CD4-positive, alpha-beta T cell treated with Interleukin-15 for 1 hour (primary cell): ENCODE data around the gene IDUA.
"Not testable (repeated sequence)": the region's sequence is repeated elsewhere in the genome, so short reads cannot be mapped to it uniquely, and the experiment has no call there.

Source experiments
- DNase-seq: peaks from one replicate; pipeline ENCODE4 v3.0.0-alpha.2; 2020

Gene IDUA

DNA sequence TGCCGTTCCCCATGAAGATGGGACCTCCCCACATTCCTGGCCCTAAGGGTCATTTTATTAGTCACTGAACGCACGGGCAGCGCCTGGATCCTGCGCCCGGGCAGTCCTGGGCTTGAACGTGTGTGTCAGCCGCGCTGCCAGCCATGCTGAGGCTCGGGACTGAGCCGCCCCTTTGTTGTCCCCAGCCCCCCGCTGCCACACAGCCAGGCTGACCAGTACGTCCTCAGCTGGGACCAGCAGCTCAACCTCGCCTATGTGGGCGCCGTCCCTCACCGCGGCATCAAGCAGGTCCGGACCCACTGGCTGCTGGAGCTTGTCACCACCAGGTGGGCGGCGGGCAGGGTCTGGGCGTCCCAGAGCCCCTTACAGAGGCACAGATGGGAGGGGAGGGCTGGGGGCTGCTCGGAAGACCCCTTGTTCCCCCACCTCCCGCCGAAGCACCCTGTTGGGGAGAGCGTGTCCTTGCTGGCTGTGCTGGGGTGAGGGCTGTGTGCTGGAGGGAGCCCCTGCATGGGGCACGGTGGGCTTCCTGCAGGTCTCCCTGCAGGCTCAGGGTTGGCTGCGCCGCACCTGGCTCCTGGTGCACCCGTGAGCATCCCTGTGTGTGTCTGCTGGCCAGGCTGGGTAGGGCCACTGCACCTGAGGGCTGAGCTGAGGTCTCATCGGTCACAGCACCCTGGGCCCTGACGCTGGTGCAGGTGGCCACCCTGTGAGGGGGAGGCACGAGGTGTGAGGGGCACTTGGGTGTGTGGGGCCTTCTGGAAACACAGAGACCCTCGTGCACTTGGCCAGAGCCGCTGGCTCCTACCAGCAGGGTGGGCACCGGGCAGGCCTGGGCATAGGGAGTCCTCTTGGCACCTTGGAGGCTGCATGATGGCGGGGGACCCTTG, 1.0 kb downstream of the IDUA start:
- DNase-seq, result no peak

DNA sequence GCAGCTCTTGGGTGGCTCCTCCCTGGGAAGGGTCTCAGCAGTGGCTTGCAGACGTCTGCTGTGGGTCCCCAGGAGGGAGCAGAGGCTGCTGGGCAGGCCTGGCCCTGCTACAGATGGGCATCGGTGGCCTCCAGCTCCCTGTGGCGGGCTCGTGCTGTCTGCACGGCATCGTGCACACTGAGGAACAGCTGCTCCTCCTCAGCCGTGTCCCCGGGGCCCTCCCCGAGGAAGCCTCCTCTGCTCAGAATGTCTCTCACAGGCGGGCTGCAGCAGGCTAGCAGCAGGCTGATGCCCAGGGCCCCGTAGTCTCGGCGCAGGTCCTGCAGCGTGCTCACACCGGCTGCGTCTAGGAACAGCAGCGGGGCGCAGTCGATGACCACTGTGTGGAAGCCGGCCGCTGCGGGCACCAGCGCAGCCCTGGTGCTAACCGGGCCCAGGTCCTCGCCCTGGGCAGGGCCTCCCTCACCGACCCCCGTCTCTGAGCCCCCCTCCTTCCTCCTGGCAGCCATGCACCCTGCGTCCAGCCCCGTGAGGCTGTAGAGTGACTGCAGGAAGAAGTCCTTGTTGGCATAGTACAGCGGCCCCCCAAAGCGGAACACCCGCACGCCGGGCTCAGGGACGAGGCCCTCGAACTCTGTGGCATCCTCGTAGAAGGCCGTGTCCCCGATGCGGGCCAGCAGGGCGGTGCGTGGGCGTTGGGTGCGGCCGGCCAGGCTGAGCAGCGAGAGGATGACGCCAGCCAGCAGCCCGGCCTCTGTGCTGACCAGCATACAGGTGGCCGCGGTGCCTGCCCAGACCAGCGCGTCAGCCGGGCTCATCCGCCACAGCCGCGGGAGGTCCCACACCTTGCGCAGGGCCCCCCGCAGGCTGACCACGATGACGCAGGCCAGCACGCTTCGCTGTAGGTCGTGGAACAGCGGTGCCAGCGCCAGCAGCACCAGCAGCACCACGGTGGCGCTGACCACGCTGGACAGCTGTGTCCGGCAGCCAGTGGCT, 2.2 kb downstream of the IDUA start:
- DNase-seq, result no peak

DNA sequence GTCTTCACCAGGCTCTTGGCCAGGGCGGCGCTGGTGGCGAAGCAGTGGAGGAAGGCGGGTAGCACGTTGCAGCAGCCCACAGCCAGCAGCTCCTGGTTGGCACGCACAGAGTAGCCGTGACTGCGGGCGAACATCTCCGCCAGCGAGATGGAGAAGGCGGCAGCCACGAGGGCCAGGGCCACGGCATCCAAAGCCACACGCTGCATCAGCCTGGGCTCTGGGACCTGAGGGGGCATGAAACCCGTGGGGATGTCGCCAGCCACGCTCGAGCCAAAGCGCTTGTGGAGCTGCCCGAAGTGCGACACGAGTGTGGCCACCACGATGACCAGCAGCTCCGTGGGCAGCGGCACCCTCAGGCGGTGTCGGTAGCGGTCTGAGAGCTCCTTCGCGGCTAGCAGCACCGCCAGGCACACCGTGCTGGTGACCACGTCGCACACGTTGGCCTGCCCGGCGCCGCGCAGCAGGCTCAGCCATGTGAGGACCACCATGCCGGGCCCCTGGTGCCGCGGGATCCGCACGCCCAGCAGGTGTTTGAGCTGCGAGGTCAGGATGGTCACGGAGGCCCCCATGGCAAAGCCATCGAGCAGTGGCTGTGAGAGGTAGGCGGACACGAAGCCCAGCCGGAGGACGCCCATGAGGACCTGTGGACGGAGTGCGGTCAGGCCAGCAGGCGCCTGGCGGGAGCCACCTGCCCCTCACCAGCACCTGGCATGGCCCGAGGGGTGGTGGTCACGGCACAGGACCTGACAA, 3.1 kb downstream of the IDUA start:
- DNase-seq, result no peak

DNA sequence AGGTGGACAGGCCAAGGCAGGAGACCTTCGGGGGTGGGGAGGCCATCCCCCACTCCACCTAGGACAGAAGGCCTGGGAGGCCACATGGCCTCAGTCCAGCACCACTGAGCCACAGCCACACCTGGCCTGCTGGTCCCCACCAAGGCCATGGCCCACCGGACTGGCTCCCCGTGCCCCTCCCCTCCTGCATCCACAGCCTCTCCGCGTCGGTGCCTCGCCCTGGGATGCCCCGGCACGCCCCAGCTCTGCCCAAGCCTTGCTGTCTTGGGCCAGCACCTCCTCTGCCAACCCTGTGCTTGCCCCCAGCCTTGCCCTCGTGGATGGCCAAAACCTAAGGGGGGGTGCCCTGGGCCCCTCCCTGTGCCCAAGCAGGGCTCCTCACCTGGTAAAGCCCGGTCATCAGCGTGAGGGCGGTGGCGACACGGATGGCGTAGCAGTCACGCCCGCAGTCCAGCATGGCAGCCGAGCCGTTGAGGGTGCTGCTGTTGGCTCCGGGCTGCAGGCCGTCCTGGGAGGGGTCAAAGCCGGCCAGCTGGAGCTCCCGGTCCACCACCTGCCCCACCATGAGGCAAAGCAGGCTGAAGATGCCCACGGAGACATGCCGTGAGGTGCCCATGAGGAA, 4.0 kb downstream of the IDUA start:
- no peak for DNase-seq

DNA sequence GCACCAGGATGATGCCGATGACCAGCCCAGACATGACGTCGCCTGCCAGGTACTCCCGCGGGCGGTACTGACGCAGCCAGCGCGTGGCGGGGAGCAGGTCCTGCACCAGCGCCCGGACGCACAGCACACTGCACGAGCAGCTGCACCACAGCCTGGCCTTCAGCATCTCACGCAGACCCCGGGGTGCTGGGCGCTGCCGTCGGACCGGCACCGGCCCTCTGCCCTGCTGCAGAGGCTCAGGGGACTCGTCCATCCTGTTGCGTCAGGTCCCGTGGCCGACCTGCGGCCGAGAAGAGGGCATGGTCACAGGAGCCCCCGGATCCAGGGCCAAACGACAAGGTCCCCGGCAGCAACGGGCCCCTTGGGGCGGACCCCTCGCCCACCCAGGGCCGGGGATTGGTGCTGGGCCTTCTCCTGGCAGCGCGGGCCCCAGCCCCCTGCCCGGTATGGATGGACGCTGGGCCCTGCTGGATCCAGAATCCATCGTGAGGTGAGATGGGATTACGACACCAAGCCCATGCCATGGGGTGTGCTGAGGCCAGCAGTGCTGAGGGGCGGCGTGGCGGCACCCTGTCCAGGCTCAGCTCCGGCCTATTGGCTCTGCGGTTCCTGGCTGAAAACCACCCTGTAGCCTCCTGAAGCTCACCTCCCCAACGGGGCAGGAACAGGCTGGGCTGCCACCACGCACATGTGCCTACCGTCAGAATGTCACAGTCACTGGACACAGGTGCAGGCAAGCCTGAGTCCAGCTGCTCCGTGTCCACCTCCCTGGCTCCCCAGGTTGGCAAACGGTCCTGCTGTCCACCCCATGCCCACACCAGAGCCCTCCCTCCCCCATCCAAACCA, 4.8 kb downstream of the IDUA start:
- no peak for DNase-seq

DNA sequence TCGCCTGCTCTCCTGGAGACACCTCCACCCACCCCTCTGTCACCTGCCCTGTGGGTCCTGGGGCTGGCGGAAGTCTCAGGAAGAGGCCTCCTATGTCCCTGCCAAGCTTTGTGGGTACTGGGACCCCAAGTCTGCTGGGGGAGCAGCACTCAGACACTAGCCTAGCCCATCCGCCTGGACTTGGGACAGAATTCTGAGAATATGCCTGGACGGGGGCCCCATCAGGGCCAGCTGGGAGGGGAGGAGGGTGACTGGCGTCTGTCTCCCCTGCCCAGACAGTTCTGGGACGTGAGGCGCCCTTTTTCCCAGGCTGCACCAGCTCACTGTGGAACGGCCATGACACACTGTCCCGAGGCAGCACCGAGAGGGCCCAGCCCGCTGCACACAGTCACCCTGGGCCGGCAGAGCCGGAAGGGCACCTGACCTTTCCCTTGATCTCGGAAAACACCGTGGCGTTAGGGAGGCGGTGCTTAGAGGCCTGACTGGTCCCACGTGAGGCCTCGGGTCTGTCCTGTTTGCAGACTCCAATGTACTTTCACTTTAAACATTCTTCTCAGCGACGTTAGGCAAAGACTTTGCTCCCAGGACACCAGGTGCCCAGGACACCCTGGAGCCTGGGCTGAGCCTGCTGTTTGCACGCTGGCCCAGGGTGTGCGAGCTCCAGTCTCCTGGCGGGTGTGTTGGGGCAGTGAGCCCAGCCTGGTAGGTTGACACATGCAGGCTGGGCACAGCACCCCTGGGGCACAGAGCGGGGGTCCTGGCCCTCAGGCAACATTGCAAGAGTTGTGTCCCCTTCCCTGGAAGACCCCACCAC, 5.7 kb downstream of the IDUA start:
- no peak for DNase-seq

DNA sequence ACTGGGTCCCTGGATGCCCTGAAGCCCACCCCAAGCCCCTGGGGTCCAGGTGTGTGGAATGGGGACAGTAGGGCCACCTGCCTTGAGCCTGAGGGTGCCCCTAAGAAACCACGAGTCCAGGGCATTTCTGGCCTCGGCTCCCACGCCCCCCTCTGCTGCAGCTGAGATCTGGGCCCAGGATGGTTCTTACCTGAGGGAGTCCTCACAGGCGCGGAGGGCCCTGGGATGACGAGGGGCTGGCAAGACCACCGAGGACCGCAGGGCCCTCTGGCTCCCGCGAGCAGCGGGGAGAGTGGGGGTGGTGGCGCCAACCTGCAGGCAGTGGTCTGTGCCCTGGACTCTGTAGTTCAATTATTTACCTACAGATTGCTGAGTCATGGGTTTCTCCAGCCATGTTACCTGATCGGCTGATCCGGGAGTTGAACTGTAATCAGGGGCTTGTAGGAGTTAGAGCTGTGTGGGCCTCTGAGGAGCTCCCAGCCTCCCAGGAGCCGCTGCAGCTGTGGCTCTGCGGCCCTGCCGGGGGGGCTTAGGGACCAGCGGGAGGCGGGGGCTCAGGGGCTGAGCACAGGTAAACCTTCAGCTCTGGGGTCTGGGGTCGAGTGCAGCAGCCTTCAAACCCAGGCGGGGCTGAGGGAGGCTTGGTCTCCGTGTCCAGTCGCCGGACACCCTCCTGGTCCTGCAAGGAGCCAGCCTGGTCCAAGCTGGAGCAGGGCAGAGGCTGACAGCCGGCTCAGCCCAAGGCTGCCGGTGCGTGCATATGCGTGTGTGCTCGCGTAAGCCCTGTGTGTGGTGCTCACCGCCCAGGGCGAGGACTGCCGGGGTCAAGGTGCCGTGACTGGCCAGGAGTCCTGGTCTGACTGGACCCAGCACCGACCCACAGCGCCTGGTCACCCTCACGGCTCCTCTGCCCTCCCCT, 6.5 kb downstream of the IDUA start, which contains the start of gene SLC26A1:
Gene SLC26A1, minus strand, starts transcription at position 294 of the 919 bp plus-strand sequence. CDS start 1,701 bp downstream, outside the sequence.
- no peak for DNase-seq

DNA sequence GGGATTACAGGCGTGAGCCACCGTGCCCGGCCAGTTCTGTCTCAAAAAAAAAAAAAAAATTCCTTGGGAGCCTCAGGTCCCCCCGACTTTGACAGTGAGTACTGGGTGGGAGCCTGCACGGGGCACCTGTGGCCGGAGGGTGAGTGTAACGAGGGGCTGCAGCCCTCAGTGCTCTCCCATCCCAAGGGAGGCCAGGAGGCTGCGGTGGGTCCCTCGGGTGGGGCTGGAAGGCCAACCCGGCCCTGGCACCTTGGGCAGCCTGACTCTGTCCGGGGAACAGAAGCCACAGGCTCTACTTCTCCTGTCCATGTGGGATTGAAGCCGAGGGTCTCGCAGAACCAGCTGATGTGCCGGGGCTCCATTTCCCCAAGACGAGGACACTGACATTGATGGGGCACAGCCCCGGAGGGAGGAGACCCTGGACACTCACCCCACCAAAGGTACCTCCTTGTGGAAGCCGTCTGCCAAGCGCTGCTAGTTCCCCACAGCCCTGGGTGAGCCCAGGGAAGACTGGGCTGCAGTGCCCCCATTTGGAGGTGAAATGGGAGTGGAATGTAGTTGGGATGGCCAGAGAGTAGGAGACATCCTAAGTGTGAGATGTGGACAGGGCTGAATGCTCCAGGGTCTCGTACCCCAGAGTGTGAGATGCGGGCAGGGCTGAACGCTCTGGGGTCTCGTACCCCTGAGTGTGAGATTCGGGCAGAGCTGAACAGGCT, 8.6 kb downstream of the IDUA start:
- DNase-seq, result no peak

DNA sequence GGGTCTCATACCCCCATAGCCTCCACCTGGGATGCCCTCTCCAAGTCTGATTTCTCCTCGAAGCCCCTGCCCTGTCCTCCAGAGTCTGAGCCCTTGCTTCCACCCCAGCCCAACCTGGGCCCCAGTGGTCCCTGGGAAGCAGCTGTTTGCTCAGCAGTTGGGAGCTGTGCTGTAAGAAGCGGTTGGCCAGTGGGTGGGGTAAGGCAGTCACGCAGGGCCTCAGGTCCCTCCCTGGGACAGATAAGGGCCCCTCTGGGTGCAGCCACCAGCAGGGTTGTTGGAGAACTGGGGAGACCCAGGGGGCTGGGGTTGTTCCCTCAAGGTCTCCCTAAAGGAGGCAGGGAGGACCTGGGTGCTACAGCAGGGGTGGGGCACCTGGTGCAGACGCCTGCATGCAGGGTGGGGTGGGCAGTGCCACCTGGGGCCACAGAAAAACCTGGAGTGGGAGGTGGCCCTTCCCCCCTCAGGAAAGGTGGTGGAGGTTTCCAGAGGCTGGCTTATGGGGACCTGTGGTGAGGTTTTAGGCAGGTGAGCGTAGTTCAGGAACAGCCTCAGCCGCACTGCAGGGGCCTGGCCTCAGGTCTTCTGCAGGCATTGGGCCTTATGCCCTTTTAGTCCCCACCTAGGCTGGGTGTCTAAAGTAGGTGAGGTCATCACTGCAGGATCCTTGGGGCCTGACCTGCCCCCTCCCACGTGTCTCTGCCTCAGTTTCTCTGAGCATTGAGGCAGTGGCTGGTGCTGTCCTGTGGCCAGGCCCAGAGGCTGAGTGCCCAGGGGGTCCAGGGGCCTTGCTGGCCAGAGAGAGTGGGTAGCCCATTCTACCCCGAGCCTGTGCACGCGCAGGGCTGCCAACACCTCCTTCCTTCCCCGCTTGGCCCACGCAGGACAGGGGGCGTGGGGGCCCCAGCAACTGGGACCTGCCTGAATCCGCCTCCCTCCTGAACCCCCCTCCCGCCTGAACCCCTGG, 9.5 kb downstream of the IDUA start:
- DNase-seq, result no peak

DNA sequence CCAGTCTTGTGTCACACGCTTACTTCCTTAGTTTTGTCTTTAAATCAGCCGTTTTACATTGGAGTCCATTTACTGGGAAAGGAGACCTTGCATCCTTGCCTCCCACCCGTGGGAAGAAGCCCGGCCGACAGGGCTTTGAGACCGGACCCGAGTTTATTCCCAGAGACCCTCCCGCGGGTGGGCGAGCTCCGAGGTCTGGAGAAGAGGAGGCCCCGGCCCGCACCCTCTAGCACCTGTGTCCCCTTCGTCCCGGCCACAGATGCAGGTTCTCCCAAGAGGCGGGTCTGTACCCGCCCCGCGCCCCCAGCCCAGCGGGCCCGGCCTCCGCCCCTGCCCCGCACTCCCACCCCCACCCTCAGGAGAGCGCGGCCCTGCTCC, 10.1 kb downstream of the IDUA start:
- no peak for DNase-seq

DNA sequence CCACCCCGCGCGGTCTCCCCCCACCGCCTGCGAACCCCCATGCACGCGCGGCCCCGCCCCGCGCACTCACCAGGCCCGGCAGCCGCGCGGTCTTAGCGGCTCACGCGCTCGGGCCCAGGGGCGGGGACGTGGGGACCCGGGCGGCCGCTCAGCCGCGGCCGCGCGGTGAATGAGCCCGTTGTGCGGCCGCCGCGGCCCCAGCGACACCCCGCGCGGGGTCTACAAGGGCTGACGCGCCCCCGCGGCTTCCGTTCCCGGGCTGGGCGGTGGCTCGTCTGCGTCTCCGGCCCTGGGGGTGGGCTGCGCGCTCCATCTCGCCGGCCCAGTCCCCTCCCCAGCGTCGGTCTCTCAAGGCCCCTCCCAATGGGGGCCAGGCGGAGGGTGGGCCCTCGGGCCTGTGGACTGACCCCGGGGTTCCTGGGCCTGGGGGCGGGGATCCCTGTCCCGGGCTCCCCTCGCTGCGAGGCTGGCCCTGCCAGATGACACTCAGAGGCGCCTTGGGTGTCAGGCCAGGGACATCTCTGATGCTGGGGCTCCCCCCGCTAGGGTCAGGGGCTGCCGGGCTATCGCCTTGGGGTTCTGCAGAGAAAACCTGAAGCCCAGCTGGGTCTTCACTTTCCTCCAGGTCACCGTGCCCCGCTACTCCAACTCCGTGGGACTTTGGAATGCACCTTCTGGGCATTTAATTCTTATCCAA, 10.7 kb downstream of the IDUA start:
- DNase-seq, result no peak

DNA sequence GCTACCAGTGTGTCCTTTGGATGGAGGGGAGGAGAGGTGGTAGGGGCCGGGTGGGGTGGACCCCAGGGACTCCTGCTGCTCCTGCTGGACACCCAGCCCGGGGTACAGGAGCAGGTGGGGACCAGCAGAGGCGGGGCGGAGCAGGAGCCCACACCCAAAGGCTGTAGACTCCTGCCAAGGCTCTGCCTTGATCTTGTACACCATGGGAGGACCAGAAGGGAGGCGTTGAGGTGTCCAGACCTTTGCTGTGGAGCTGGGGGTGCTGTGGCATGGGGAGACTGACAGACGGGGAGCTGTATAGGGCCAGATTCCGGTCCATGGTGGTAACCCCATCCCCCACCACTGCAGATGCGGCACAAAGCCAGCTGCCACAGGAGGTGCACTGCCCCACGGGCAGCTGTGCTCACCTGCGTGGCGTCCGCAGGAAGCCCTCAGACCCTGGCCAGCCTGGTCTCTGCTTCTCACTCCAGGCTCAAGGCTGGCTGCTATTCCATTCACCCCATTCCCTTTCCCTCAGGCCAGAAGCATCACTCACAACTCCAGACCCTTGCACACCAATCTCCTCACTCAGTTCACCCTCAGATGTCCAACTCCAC, 11.3 kb downstream of the IDUA start:
- DNase-seq, result no peak

DNA sequence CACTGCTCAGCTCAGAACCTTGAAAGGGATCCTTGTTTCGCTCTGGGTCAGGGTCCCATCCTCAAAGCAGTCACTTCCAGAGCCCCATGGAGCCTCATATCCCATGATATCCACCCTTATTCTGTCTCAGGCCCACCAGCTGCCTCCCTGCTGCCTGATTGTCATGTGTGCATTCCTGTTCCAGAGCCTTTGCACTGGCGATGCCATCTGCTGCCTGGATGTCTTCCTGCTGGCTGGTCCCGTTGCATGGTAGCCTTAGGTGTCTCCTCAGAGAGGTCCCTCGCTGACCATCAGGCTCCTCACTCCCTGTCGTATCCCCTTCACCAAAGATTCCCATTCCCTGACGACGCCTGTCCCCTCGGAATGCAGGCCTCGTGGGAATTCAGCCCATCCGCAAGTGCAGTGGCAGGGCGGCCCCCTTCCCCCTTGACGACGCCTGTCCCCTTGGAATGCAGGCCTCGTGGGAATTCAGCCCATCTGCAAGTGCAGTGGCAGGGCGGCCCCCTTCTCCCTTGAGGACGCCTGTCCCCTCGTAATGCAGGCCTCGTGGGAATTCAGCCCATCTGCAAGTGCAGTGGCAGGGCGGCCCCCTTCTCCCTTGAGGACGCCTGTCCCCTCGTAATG, 12.5 kb downstream of the IDUA start:
- not testable (repeated sequence) for DNase-seq

DNA sequence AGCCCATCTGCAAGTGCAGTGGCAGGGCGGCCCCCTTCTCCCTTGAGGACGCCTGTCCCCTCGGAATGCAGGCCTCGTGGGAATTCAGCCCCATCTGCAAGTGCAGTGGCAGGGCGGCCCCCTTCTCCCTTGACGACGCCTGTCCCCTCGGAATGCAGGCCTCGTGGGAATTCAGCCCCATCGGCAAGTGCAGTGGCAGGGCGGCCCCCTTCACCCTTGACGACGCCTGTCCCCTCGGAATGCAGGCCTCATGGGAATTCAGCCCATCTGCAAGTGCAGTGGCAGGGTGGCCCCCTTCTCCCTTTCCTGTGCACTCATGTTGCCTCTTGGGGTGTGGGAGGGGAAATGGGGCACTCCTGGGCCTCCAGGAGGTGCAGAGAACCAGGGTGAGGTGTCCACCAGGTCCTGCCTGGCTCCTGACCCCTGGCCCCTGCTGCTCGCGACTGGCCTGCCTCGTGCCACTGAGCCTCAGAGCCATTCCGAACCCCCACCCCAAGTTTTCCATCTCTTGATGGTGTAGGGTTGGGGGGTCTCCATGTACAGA, 13.1 kb downstream of the IDUA start:
- no peak for DNase-seq

DNA sequence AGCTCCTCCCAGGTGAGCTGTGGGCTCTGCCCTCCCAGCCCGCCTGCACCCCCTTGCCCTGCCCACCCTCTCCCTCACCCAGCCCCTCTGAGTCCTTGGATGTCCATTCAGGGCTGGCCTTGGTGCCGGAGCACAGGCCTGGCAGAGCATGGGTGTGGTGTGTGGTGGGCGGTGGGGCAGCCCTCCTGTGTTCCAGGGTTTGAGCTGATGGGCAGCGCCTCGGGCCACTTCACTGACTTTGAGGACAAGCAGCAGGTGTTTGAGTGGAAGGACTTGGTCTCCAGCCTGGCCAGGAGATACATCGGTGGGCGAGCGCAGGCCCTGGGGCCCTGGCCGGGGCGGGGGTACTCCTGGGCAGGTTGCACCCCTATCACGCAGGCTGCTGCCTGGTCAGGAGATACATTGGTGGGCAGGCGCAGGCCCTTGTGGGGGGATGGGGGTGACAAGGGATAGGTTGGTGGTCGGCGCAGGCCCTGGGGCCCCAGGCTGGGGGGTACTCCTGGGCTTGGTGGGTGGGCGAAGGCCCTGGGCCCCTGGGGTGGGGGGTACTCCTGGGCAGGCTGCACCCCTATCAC, 13.9 kb downstream of the IDUA start:
- DNase-seq, result no peak
